NCI-H2081 treated with DMSO at 0.1 percent for 48 hours (cell line): Measurements from ENCODE around the gene ADPRHL1.
"Not testable (repeated sequence)": the region's sequence is repeated elsewhere in the genome, so short reads cannot be mapped to it uniquely, and the experiment has no call there.

Experiments used
- DNase-seq: peaks from one replicate; lab custom pipeline; 2025; lab: John Stamatoyannopoulos, UW

Gene ADPRHL1

GRCh38 chr13:113402471-113403254, 50.6 kb downstream of the ADPRHL1 start:
- no peak for DNase-seq

- DNase-seq: no peak
Measured at GRCh38 chr13:113401452-113402415, 51.6 kb downstream of the ADPRHL1 start.

GRCh38 chr13:113400621-113401451, 52.5 kb downstream of the ADPRHL1 start:
- DNase-seq: no peak

- no peak for DNase-seq
Measured at GRCh38 chr13:113399755-113400149, 53.5 kb downstream of the ADPRHL1 start.

- DNase-seq: no peak
Measured at GRCh38 chr13:113398963-113399754, 54.1 kb downstream of the ADPRHL1 start.

- DNase-seq: no peak
Measured at GRCh38 chr13:113397608-113398425, 55.5 kb downstream of the ADPRHL1 start.

- DNase-seq: no peak
Measured at GRCh38 chr13:113394339-113394640, 59.0 kb downstream of the ADPRHL1 start.

- DNase-seq: no peak
Measured at GRCh38 chr13:113393563-113394338, 59.5 kb downstream of the ADPRHL1 start.

- no peak for DNase-seq
Measured at GRCh38 chr13:113393226-113393562, 60.1 kb downstream of the ADPRHL1 start.

- DNase-seq: no peak
Measured at GRCh38 chr13:113390874-113391497, 62.3 kb downstream of the ADPRHL1 start.

- not testable (repeated sequence) for DNase-seq
Measured at GRCh38 chr13:113389586-113389985, 63.7 kb downstream of the ADPRHL1 start.

- DNase-seq: no peak
Measured at GRCh38 chr13:113387396-113387795, 65.9 kb downstream of the ADPRHL1 start.

GRCh38 chr13:113383089-113383488, 70.2 kb downstream of the ADPRHL1 start:
- DNase-seq: no peak

GRCh38 chr13:113382542-113382941, 70.7 kb downstream of the ADPRHL1 start:
- not testable (repeated sequence) for DNase-seq

- no peak for DNase-seq
Measured at GRCh38 chr13:113378825-113379224, 74.5 kb downstream of the ADPRHL1 start.

- no peak for DNase-seq
Measured at GRCh38 chr13:113374511-113375175, 78.6 kb downstream of the ADPRHL1 start.

GRCh38 chr13:113373811-113374485, 79.3 kb downstream of the ADPRHL1 start:
- DNase-seq: no peak

- DNase-seq: not testable (repeated sequence)
Measured at GRCh38 chr13:113371701-113372100, 81.6 kb downstream of the ADPRHL1 start.
